Tibial nerve (tissue), 4 donors: Measurements from ENCODE around the gene NKX3-2. TPM values are rescaled to one million over a fixed set of nuclear protein-coding genes. Genes with fewer than 3 reads are reported as not detected.
A peak's percentile ranks its signal among the peaks of the same experiment; 100 is the strongest.

Experiments used
- DNase-seq, 2 donors: peaks; one replicate each; pipeline ENCODE4 v3.0.0-alpha.2; 2019; ENCODE audit warnings: low spot score in 2 of 2
- H3K27ac ChIP-seq, 4 donors: fragments of 200-600 bp; sonication (generic) in 3 of 4; one replicate each; pipeline ENCODE4 v1.5.1; 2017 to 2019; ENCODE audit warnings: mild to moderate bottlenecking in 1 of 4
- H3K27me3 ChIP-seq, 2 donors: fragments of 200-600 bp; sonication (generic) in 1 of 2; one replicate each; pipeline versions ENCODE4 v1.5.1 to v1.6.0; 2017 to 2019
- H3K36me3 ChIP-seq, 3 donors: fragments of 200-600 bp; sonication (generic); one replicate each; pipeline ENCODE4 v1.5.1; 2018 to 2019
- H3K4me1 ChIP-seq, 4 donors: fragments of 200-600 bp; sonication (generic) in 3 of 4; one replicate each; pipeline ENCODE4 v1.5.1; 2017 to 2019
- H3K4me3 ChIP-seq, 4 donors: fragments of 200-600 bp; sonication (generic) in 3 of 4; one replicate each; pipeline ENCODE4 v1.5.1; 2017 to 2019; ENCODE audit warnings: mild to moderate bottlenecking in 1 of 4, moderate library complexity in 1 of 4
- H3K9me3 ChIP-seq, 4 donors: fragments of 200-600 bp; sonication (generic) in 3 of 4; one replicate each; pipeline ENCODE4 v1.5.1; 2017 to 2019
- CTCF ChIP-seq, 5 experiments: fragments of 200-600 bp in 3 of 5; fragments of 450-650 bp in 2 of 5; sonication (generic) in 3 of 5; IDR thresholded peaks; one replicate each; pipeline ENCODE4 v1.5.1; 2016 to 2019; ENCODE audit warnings: antibody characterized with exemption in 5 of 5, mild to moderate bottlenecking in 3 of 5, moderate library complexity in 2 of 5
- EP300 ChIP-seq, 2 donors: sonication (generic); formaldehyde crosslinking; IDR thresholded peaks; one replicate each; pipeline ENCODE4 v1.6.1; 2017; ENCODE audit warnings: antibody characterized with exemption in 2 of 2, mild to moderate bottlenecking in 1 of 2
- POLR2A ChIP-seq, 2 donors: fragments of 450-650 bp; IDR thresholded peaks; one replicate each; pipeline ENCODE4 v1.6.1; 2017; ENCODE audit warnings: antibody characterized with exemption in 2 of 2, mild to moderate bottlenecking in 2 of 2, moderate library complexity in 2 of 2
- WGBS, 2 donors: methylation state at CpG; one replicate each; pipeline ENCODE4 v1.1.5; 2018; 5-methylcytosine and 5-hydroxymethylcytosine counted together
- total RNA-seq, 4 donors: library from RNA; depleted of rRNA; stranded (reverse); fragments of >200 nt; gene quantifications; one replicate each; pipeline ENCODE4 v1.1.0, GENCODE V29; 2016

NKX3-2 gene
- total RNA-seq, 4 donors from 2014 or later, result 0.22 to 0.84 (median 0.30) TPM; not detected in 1

- no peak for DNase-seq
- Histone ChIP-seq H3K4me3 (no peak overlapping the region), H3K4me1 (peaks cover 0 to 66% (median 27%) of the 10 kb centered on the region in 4 donors), H3K27me3 (peaks cover 9 to 98% of the 10 kb centered on the region in 2 donors), H3K36me3 (no peaks in the 10 kb centered on the region), H3K9me3 (peaks cover 0 to 5% (median 0%) of the 10 kb centered on the region in 4 donors), H3K27ac (no peak overlapping the region)
- TF ChIP-seq CTCF (IDR thresholded peaks at IDR 0.05), result no peak
- TF ChIP-seq POLR2A (IDR thresholded peaks at IDR 0.05), result no peak
- TF ChIP-seq EP300 (IDR thresholded peaks at IDR 0.05), result no peak
- WGBS, 2 donors, result 17 to 20% methylated on average over 18 of the region's 18 CpGs
Observed at GRCh38 chr4:13546142-13546940, 2.0 kb upstream of the NKX3-2 start.

- Histone ChIP-seq H3K36me3 (no peaks in the 10 kb centered on the region), H3K27ac (no peak overlapping the region), H3K4me1 (peaks cover 0 to 76% (median 30%) of the 10 kb centered on the region in 4 donors), H3K27me3 (peaks cover 9 to 98% of the 10 kb centered on the region in 2 donors), H3K9me3 (no peaks in the 10 kb centered on the region), H3K4me3 (peak overlapping the region in 1 of 4 donors; percentile 19)
- no peak for DNase-seq
- 15 to 16% methylated on average over 8 of the region's 8 CpGs for WGBS, 2 donors
- TF ChIP-seq EP300 (IDR thresholded peaks at IDR 0.05) (no peak), CTCF (IDR thresholded peaks at IDR 0.05) (no peak), POLR2A (IDR thresholded peaks at IDR 0.05) (no peak)
Observed at GRCh38 chr4:13545394-13545808, 1.1 kb upstream of the NKX3-2 start.

GRCh38 chr4:13544606-13545393 lies 492 bp upstream of the NKX3-2 start:
- Histone ChIP-seq H3K27me3 (peaks cover 9 to 98% of the 10 kb centered on the region in 2 donors), H3K9me3 (no peaks in the 10 kb centered on the region), H3K36me3 (no peaks in the 10 kb centered on the region), H3K4me1 (peaks cover 0 to 82% (median 32%) of the 10 kb centered on the region in 4 donors), H3K27ac (no peak overlapping the region), H3K4me3 (peak overlapping the region; percentile 19 to 59 (median 49))
- 1 to 2% methylated on average over 46 to 53 of the region's 54 CpGs for WGBS, 2 donors
- TF ChIP-seq CTCF (IDR thresholded peaks at IDR 0.05) (no peak), POLR2A (IDR thresholded peaks at IDR 0.05) (no peak), EP300 (IDR thresholded peaks at IDR 0.05) (no peak)
- peak in 1 of 2 donors; percentile 41 for DNase-seq

GRCh38 chr4:13543032-13543838 lies 1.1 kb downstream of the NKX3-2 start:
- Histone ChIP-seq H3K4me3 (peak overlapping the region in 3 of 4 donors; percentile 19 to 59 (median 46)), H3K27me3 (peaks cover 9 to 98% of the 10 kb centered on the region in 2 donors), H3K27ac (no peak overlapping the region), H3K36me3 (no peaks in the 10 kb centered on the region), H3K9me3 (peaks cover 0 to 3% (median 0%) of the 10 kb centered on the region in 4 donors), H3K4me1 (peaks cover 0 to 86% (median 32%) of the 10 kb centered on the region in 4 donors)
- DNase-seq, result no peak
- TF ChIP-seq EP300 (IDR thresholded peaks at IDR 0.05) (no peak), POLR2A (IDR thresholded peaks at IDR 0.05) (no peak), CTCF (IDR thresholded peaks at IDR 0.05) (no peak)
- WGBS, 2 donors, result 45 to 47% methylated on average over 26 to 28 of the region's 30 CpGs
